ENCODE results near the gene MAML3.

The MAML3 gene

GRCh38 chr4:140123666-140124377, 30.2 kb downstream of the MAML3 start:
- DNase-seq: no peak

- no peak for DNase-seq
Measured at GRCh38 chr4:140122891-140123290, 31.1 kb downstream of the MAML3 start.

GRCh38 chr4:140121646-140122045, 32.3 kb downstream of the MAML3 start:
- no peak for DNase-seq

- DNase-seq: no peak
Measured at GRCh38 chr4:140118931-140119640, 34.9 kb downstream of the MAML3 start.

- DNase-seq: no peak
Measured at GRCh38 chr4:140117947-140118346, 36.0 kb downstream of the MAML3 start.

GRCh38 chr4:140116442-140117104, 37.4 kb downstream of the MAML3 start:
- no peak for DNase-seq

- no peak for DNase-seq
Measured at GRCh38 chr4:140115140-140115539, 38.8 kb downstream of the MAML3 start.

- no peak for DNase-seq
Measured at GRCh38 chr4:140113653-140114052, 40.3 kb downstream of the MAML3 start.

- no peak for DNase-seq
Measured at GRCh38 chr4:140112576-140112975, 41.4 kb downstream of the MAML3 start.

GRCh38 chr4:140111256-140111655, 42.7 kb downstream of the MAML3 start:
- no peak for DNase-seq

GRCh38 chr4:140110542-140111215, 43.3 kb downstream of the MAML3 start:
- DNase-seq: no peak

- DNase-seq: no peak
Measured at GRCh38 chr4:140109737-140110136, 44.2 kb downstream of the MAML3 start.

- no peak for DNase-seq
Measured at GRCh38 chr4:140109292-140109691, 44.7 kb downstream of the MAML3 start.

- no peak for DNase-seq
Measured at GRCh38 chr4:140108713-140109230, 45.2 kb downstream of the MAML3 start.

- no peak for DNase-seq
Measured at GRCh38 chr4:140108243-140108642, 45.7 kb downstream of the MAML3 start.

- DNase-seq: no peak
Measured at GRCh38 chr4:140106289-140106844, 47.6 kb downstream of the MAML3 start.

- no peak for DNase-seq
Measured at GRCh38 chr4:140105436-140105835, 48.5 kb downstream of the MAML3 start.

GRCh38 chr4:140103676-140104075, 50.3 kb downstream of the MAML3 start:
- DNase-seq: no peak

GRCh38 chr4:140102421-140102820, 51.6 kb downstream of the MAML3 start:
- DNase-seq: no peak

- DNase-seq: no peak
Measured at GRCh38 chr4:140100771-140101170, 53.2 kb downstream of the MAML3 start.

- DNase-seq: no peak
Measured at GRCh38 chr4:140099983-140100382, 54.0 kb downstream of the MAML3 start.

GRCh38 chr4:140098455-140099160, 55.4 kb downstream of the MAML3 start:
- no peak for DNase-seq

All from NCI-H345 (cell line).